Esophagus squamous epithelium (tissue), 4 donors: ENCODE data around the gene LAMA3.

ENCODE experiments used
- CTCF ChIP-seq, 6 experiments: fragments of 450-650 bp in 4 of 6; fragments of 200-600 bp in 2 of 6; sonication (generic) in 2 of 6; IDR thresholded peaks; one replicate each; pipeline ENCODE4 v1.5.1; 2016 to 2019; ENCODE audit warnings: antibody characterized with exemption in 6 of 6, mild to moderate bottlenecking in 4 of 6, moderate library complexity in 4 of 6
- POLR2A ChIP-seq, 4 donors: fragments of 450-650 bp; IDR thresholded peaks; one replicate each; pipeline ENCODE4 v1.6.1; 2017; ENCODE audit warnings: antibody characterized with exemption in 4 of 4, mild to moderate bottlenecking in 4 of 4, moderate library complexity in 3 of 4

- TF ChIP-seq CTCF (IDR thresholded peaks at IDR 0.05), result no peak
- no peak for TF ChIP-seq POLR2A (IDR thresholded peaks at IDR 0.05)
Measured at GRCh38 chr18:23871410-23871809, 182.2 kb downstream of the LAMA3 start.
